Adrenal gland (tissue), 12 donors: ENCODE measurements around the gene CCDC93. TPM values are rescaled to one million over a fixed set of nuclear protein-coding genes. Genes with fewer than 3 reads are reported as not detected.

Experiments
- DNase-seq, 7 donors: peaks; one replicate each; pipeline ENCODE4 v3.0.0-alpha.2; 2019 to 2020
- H3K27ac ChIP-seq, 5 donors: fragments of 200-600 bp; sonication (generic) in 4 of 5; 1 replicate in 3 of 5; 2 replicates in 2 of 5; pipeline versions ENCODE4 v1.5.1 to v1.8.0; 2016 to 2020; ENCODE audit warnings: mild to moderate bottlenecking in 1 of 5
- H3K27me3 ChIP-seq: fragments of 200-600 bp; 2 replicates; pipeline ENCODE4 v1.8.0; 2021
- H3K36me3 ChIP-seq, 2 donors: fragments of 200-600 bp; replicated peaks in 1 of 2; 1 replicate in 1 of 2; 2 replicates in 1 of 2; pipeline versions ENCODE4 v1.5.1 to v1.8.0; 2018 to 2022
- H3K4me1 ChIP-seq, 2 donors: fragments of 200-600 bp; replicated peaks in 1 of 2; 1 replicate in 1 of 2; 2 replicates in 1 of 2; pipeline versions ENCODE4 v1.5.1 to v1.8.0; 2018 to 2021
- H3K4me3 ChIP-seq, 4 donors: fragments of 200-600 bp; sonication (generic) in 3 of 4; one replicate each; pipeline ENCODE4 v1.5.1; 2016 to 2018
- H3K9me3 ChIP-seq, 3 donors: fragments of 200-600 bp; sonication (generic) in 1 of 3; replicated peaks in 1 of 3; 1 replicate in 2 of 3; 2 replicates in 1 of 3; pipeline versions ENCODE4 v1.5.1 to v1.8.0; 2016 to 2021
- CTCF ChIP-seq, 6 experiments: fragments of 450-650 bp in 4 of 6; fragments of 200-600 bp in 2 of 6; sonication (generic) in 1 of 6; IDR thresholded peaks; 1 replicate in 5 of 6; 2 replicates in 1 of 6; pipeline versions ENCODE4 v1.5.1 to v1.8.0; 2016 to 2021; ENCODE audit warnings: antibody characterized with exemption in 6 of 6, mild to moderate bottlenecking in 2 of 6, moderate library complexity in 1 of 6
- POLR2A ChIP-seq, 2 donors: fragments of 450-650 bp; IDR thresholded peaks; one replicate each; pipeline ENCODE4 v1.6.1; 2017; ENCODE audit warnings: antibody characterized with exemption in 2 of 2, mild to moderate bottlenecking in 2 of 2, moderate library complexity in 1 of 2
- WGBS, 4 donors: extraction: QIAGEN DNeasy Blood & Tissue Kit in 2 of 4; methylation state at CpG; one replicate each; pipeline versions ENCODE4 v1.1.5 to v1.1.7; 2013 to 2017; 5-methylcytosine and 5-hydroxymethylcytosine counted together
- intact Hi-C, 2 donors: fragments of 100-400 bp; cut with DNase I; formaldehyde crosslinking; loops; one replicate each; pipeline versions ENCODE4 v1.14.1 to v1.15.0; 2022 to 2023
- polyA plus RNA-seq, 3 donors: library from polyadenylated mRNA; stranded (reverse); fragments of 200-250 nt in 2 of 3; fragments of 350-450 nt in 1 of 3; fragmentation: Illumina TruSeq in 1 of 3; extraction: RNeasy Lipid Tissue Mini Kit (QIAGEN cat#74804) in 1 of 3; gene quantifications; one replicate each; pipeline ENCODE4 v1.2.3, GENCODE V29; 2013 to 2014
- total RNA-seq, 9 donors: library from RNA; depleted of rRNA in 4 of 9; stranded (reverse); fragments of >200 nt in 4 of 9; fragments of 120-200 nt in 1 of 9; fragmentation: NEBNext Ultra II Directional in 1 of 9; extraction: Animal tissue kit (Norgen Biotek cat#: 25700) in 1 of 9; gene quantifications; one replicate each; pipeline versions ENCODE4 v1.1.0 to v1.2.4, GENCODE V29; 2013 to 2023
- donor health status: healthy with polysubstance abuse.
- donor health status: Bipolar disorder and iron deficiency.
- donor health status: DM: yes; HTN: yes; CAD: no.
- donor health status: DM: no; HTN: no; CAD: no.
- donor health status: DM: no; HTN: no; CAD: no.
- donor health status: DM: yes; HTN: yes; CAD: no.

CCDC93 gene
- total and polyA plus RNA-seq, 12 donors, result 10.9 to 50.6 (median 33.8) TPM

GRCh38 chr2:117996525-117996924, 17.3 kb downstream of the CCDC93 start:
- no peaks in the 10 kb centered on the region for H3K9me3 ChIP-seq
- no peak for TF ChIP-seq CTCF (IDR thresholded peaks at IDR 0.05)
- no peak for TF ChIP-seq POLR2A (IDR thresholded peaks at IDR 0.05)
- no peak overlapping the region for H3K27ac ChIP-seq
- peaks cover 0 to 11% of the 10 kb centered on the region in 2 donors for H3K4me1 ChIP-seq
- peaks cover 0 to 78% of the 10 kb centered on the region in 2 donors for H3K36me3 ChIP-seq
- no peak overlapping the region for H3K4me3 ChIP-seq
- intact Hi-C loops, result loop anchor here in 1 of 2 donors (10.0 kb wide), 1 partner anchor 52 kb away; no protein-coding TSS in a partner anchor
- no peak for DNase-seq
- no peaks in the 10 kb centered on the region for H3K27me3 ChIP-seq
- WGBS, 4 donors, result 78 to 95% (median 85%) methylated on average over 3 of the region's 3 CpGs

- Histone ChIP-seq H3K4me1 (peaks cover 0 to 11% of the 10 kb centered on the region in 2 donors), H3K27me3 (no peaks in the 10 kb centered on the region), H3K9me3 (no peaks in the 10 kb centered on the region), H3K4me3 (no peak overlapping the region), H3K27ac (no peak overlapping the region), H3K36me3 (peaks cover 0 to 81% of the 10 kb centered on the region in 2 donors)
- TF ChIP-seq POLR2A (IDR thresholded peaks at IDR 0.05) (no peak), CTCF (IDR thresholded peaks at IDR 0.05) (no peak)
- DNase-seq, result no peak
- 76 to 95% (median 81%) methylated on average over 4 of the region's 4 CpGs for WGBS, 4 donors
- intact Hi-C loops, result loop anchor here in 1 of 2 donors (10.0 kb wide), 1 partner anchor 50 kb away; no protein-coding TSS in a partner anchor
Observed at GRCh38 chr2:117994729-117995128, 19.1 kb downstream of the CCDC93 start.

- 96 to 100% (median 99%) methylated on average over 1 of the region's 1 CpG for WGBS, 4 donors
- DNase-seq, result no peak
- intact Hi-C loops, result loop anchor here in 1 of 2 donors (10.0 kb wide), 1 partner anchor 45 kb away; no protein-coding TSS in a partner anchor
- Histone ChIP-seq H3K27ac (no peak overlapping the region), H3K9me3 (no peaks in the 10 kb centered on the region), H3K36me3 (peaks cover 0 to 66% of the 10 kb centered on the region in 2 donors), H3K27me3 (no peaks in the 10 kb centered on the region), H3K4me3 (no peak overlapping the region), H3K4me1 (no peaks in the 10 kb centered on the region)
- TF ChIP-seq CTCF (IDR thresholded peaks at IDR 0.05) (no peak), POLR2A (IDR thresholded peaks at IDR 0.05) (no peak)
Observed at GRCh38 chr2:117989854-117990438, 23.9 kb downstream of the CCDC93 start.

GRCh38 chr2:117987121-117987520, 26.7 kb downstream of the CCDC93 start:
- H3K36me3 ChIP-seq, result peaks cover 0 to 48% of the 10 kb centered on the region in 2 donors
- WGBS, 4 donors, result 80 to 85% (median 82%) methylated on average over 2 of the region's 2 CpGs
- H3K4me1 ChIP-seq, result peaks cover 0 to 16% of the 10 kb centered on the region in 2 donors

More at GRCh38 chr2:117987121-117987520, 26.7 kb downstream of the CCDC93 start:
- H3K27me3 ChIP-seq, result no peaks in the 10 kb centered on the region
- no peak overlapping the region for H3K4me3 ChIP-seq
- peak overlapping the region in 1 of 5 donors; percentile 27 for H3K27ac ChIP-seq
- DNase-seq, result no peak
- TF ChIP-seq CTCF (IDR thresholded peaks at IDR 0.05) (no peak), POLR2A (IDR thresholded peaks at IDR 0.05) (no peak)
- intact Hi-C loops, result no loop called here
- H3K9me3 ChIP-seq, result no peaks in the 10 kb centered on the region
